Peyer's patch (tissue), 4 donors: Measurements from ENCODE around the gene ARHGAP30. TPM values are rescaled to one million over a fixed set of nuclear protein-coding genes. Genes with fewer than 3 reads are reported as not detected.
A peak's percentile ranks its signal among the peaks of the same experiment; 100 is the strongest.
"Not testable (repeated sequence)": the region's sequence is repeated elsewhere in the genome, so short reads cannot be mapped to it uniquely, and the experiment has no call there.

ENCODE experiments used
- DNase-seq, 3 donors: peaks; one replicate each; pipeline ENCODE4 v3.0.0-alpha.2; 2017 to 2019
- H3K27ac ChIP-seq, 4 donors: fragments of 200-600 bp; sonication (generic); one replicate each; pipeline ENCODE4 v1.5.1; 2016 to 2019
- H3K27me3 ChIP-seq, 2 donors: fragments of 200-600 bp; sonication (generic); one replicate each; pipeline ENCODE4 v1.5.1; 2019
- H3K36me3 ChIP-seq, 3 donors: fragments of 200-600 bp; sonication (generic); one replicate each; pipeline ENCODE4 v1.5.1; 2016 to 2019
- H3K4me1 ChIP-seq, 4 donors: fragments of 200-600 bp; sonication (generic); one replicate each; pipeline ENCODE4 v1.5.1; 2016 to 2019
- H3K4me3 ChIP-seq, 4 donors: fragments of 200-600 bp; sonication (generic); 1 replicate in 3 of 4; 2 replicates in 1 of 4; pipeline ENCODE4 v1.5.1; 2016 to 2019; ENCODE audit warnings: mild to moderate bottlenecking in 1 of 4
- H3K9me3 ChIP-seq, 4 donors: fragments of 200-600 bp; sonication (generic); one replicate each; pipeline ENCODE4 v1.5.1; 2016 to 2019; ENCODE audit warnings: mild to moderate bottlenecking in 1 of 4
- CTCF ChIP-seq, 6 experiments: fragments of 450-650 bp in 4 of 6; fragments of 200-600 bp in 2 of 6; sonication (generic) in 1 of 6; IDR thresholded peaks; one replicate each; pipeline ENCODE4 v1.5.1; 2017 to 2019; ENCODE audit warnings: antibody characterized with exemption in 6 of 6, mild to moderate bottlenecking in 3 of 6, moderate library complexity in 1 of 6
- POLR2A ChIP-seq, 2 donors: fragments of 450-650 bp; IDR thresholded peaks; one replicate each; pipeline ENCODE4 v1.5.1; 2017; ENCODE audit warnings: antibody characterized with exemption in 2 of 2, mild to moderate bottlenecking in 2 of 2, moderate library complexity in 2 of 2
- total RNA-seq, 4 donors: library from RNA; depleted of rRNA; stranded (reverse); fragments of >200 nt; gene quantifications; one replicate each; pipeline ENCODE4 v1.1.0, GENCODE V29; 2016

Gene ARHGAP30
- total RNA-seq, 4 donors from 2014 or later = 5.1 to 31.4 (median 6.7) TPM

GRCh38 chr1:161021165-161021969 lies 48.3 kb downstream of the ARHGAP30 start:
- no peaks in the 10 kb centered on the region for H3K27me3 ChIP-seq
- H3K4me3 ChIP-seq = peak overlapping the region; percentile 46 to 81 (median 62)
- no peaks in the 10 kb centered on the region for H3K36me3 ChIP-seq
- H3K9me3 ChIP-seq = no peaks in the 10 kb centered on the region
- peak in 1 of 6 experiments; percentile 7 for TF ChIP-seq CTCF (IDR thresholded peaks at IDR 0.05)
- peak; percentile 94 to 95 for TF ChIP-seq POLR2A (IDR thresholded peaks at IDR 0.05)
- peak; percentile 92 to 99 (median 98) for DNase-seq
- peak overlapping the region; percentile 74 to 91 (median 88) for H3K27ac ChIP-seq
- peaks cover 0 to 28% (median 3%) of the 10 kb centered on the region in 4 donors for H3K4me1 ChIP-seq

- Histone ChIP-seq H3K4me3 (peak within 1 kb of the TSS; percentile 46 to 81 (median 62)), H3K27me3 (no peaks in the 10 kb centered on the region), H3K36me3 (no peaks in the 10 kb centered on the region), H3K4me1 (peaks cover 0 to 28% (median 3%) of the 10 kb centered on the region in 4 donors), H3K27ac (peak within 1 kb of the TSS; percentile 74 to 91 (median 88)), H3K9me3 (no peaks in the 10 kb centered on the region)
- DNase-seq = peak in 2 of 3 donors; percentile 55 to 80
- TF ChIP-seq POLR2A (IDR thresholded peaks at IDR 0.05) (peak; percentile 43 to 60), CTCF (IDR thresholded peaks at IDR 0.05) (peak in 3 of 6 experiments; percentile 40 to 54 (median 51))
Observed at GRCh38 chr1:161020509-161021164, 49.1 kb downstream of the ARHGAP30 start, which contains the start of gene F11R. Gene F11R (minus strand): TSS chr1:161021152. CDS start chr1:161021073, 79 bp downstream.

DNA sequence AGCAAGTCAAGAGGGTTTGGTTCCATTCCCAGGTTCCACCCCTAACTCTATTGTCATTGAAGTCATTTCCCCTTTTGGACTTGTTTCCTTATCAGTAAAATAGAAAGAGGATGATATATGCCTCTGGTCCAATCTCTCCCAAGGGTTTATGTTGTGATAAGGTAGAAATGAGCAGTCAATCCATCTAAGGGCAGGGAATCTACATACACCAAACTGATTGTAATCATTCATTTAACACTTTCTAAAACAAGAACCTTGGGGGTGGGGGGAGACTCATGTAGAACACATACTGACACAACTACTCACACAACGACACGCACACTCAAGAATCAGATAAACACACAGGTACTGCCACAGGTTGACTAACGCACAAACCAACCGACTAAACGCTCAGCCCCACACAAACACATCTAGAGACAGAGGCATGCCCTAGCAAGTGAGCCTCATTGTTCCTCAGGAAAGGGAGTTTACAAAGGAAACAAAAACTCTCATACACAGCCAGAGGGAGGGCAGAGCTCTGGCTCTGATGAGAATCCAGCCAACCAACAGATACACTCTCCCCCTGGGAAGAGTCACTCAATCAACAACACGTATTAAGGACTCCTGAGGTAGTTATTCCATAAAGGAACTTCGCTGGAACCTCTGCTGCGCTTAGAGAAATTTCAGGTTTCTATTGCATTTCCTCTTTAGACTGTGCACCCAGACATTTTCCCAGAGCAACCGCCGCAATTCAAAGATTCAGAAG lies 49.8 kb downstream of the ARHGAP30 start:
- Histone ChIP-seq H3K4me1 (peaks cover 0 to 34% (median 3%) of the 10 kb centered on the region in 4 donors), H3K27me3 (no peaks in the 10 kb centered on the region), H3K9me3 (no peaks in the 10 kb centered on the region), H3K27ac (peak overlapping the region; percentile 74 to 91 (median 88)), H3K36me3 (no peaks in the 10 kb centered on the region), H3K4me3 (peak overlapping the region; percentile 46 to 81 (median 62))
- TF ChIP-seq POLR2A (IDR thresholded peaks at IDR 0.05) (no peak), CTCF (IDR thresholded peaks at IDR 0.05) (no peak)
- no peak for DNase-seq

- peak overlapping the region in 2 of 4 donors; percentile 51 to 89 for H3K27ac ChIP-seq
Observed at GRCh38 chr1:161019111-161019660, 50.5 kb downstream of the ARHGAP30 start.

GRCh38 chr1:161018631-161018930 lies 51.1 kb downstream of the ARHGAP30 start:
- H3K27me3 ChIP-seq = no peaks in the 10 kb centered on the region
- peaks cover 0 to 43% (median 9%) of the 10 kb centered on the region in 4 donors for H3K4me1 ChIP-seq
- TF ChIP-seq POLR2A (IDR thresholded peaks at IDR 0.05) = no peak
- TF ChIP-seq CTCF (IDR thresholded peaks at IDR 0.05) = no peak
- no peaks in the 10 kb centered on the region for H3K9me3 ChIP-seq
- peak overlapping the region in 3 of 4 donors; percentile 23 to 62 (median 51) for H3K27ac ChIP-seq
- H3K4me3 ChIP-seq = peak overlapping the region in 2 of 4 donors; percentile 69 to 81
- no peaks in the 10 kb centered on the region for H3K36me3 ChIP-seq
- no peak for DNase-seq

More at GRCh38 chr1:161019111-161019660, 50.5 kb downstream of the ARHGAP30 start:
- DNase-seq, H3K9me3 ChIP-seq, H3K36me3 ChIP-seq, H3K27me3 ChIP-seq: not testable (repeated sequence)
- peak overlapping the region in 2 of 4 donors; percentile 69 to 81 for H3K4me3 ChIP-seq
- H3K4me1 ChIP-seq = peaks cover 0 to 39% (median 6%) of the 10 kb centered on the region in 4 donors
